ENCODE data around the gene EXT2. TPM values are rescaled to one million over a fixed set of nuclear protein-coding genes. Genes with fewer than 3 reads are reported as not detected.

EXT2 gene
- total RNA-seq, 1 donor from 2014 or later, result 53.7 TPM

GRCh38 chr11:44235765-44236201, 140.3 kb downstream of the EXT2 start:
- no peak for TF ChIP-seq CTCF (IDR thresholded peaks at IDR 0.05)
- intact Hi-C loops (cut with DNase I), result no loop called here
- no peaks in the 10 kb centered on the region for H3K9me3 ChIP-seq
- H3K4me1 ChIP-seq, result no peaks in the 10 kb centered on the region
- DNase-seq (no peak), ATAC-seq (no peak)
- peaks cover 54% of the 10 kb centered on the region for H3K36me3 ChIP-seq
- H3K27ac ChIP-seq, result no peak overlapping the region
- no peaks in the 10 kb centered on the region for H3K27me3 ChIP-seq (ENCODE audit: low read depth)
- no peak overlapping the region for H3K4me3 ChIP-seq

- DNase-seq (no peak), ATAC-seq (no peak)
- Histone ChIP-seq H3K27ac (no peak overlapping the region), H3K4me3 (no peak overlapping the region), H3K4me1 (no peaks in the 10 kb centered on the region), H3K9me3 (no peaks in the 10 kb centered on the region), H3K27me3 (ENCODE audit: low read depth) (no peaks in the 10 kb centered on the region), H3K36me3 (peaks cover 54% of the 10 kb centered on the region)
- TF ChIP-seq CTCF (IDR thresholded peaks at IDR 0.05), result no peak
- intact Hi-C loops (cut with DNase I), result no loop called here
Measured at GRCh38 chr11:44236296-44236695, 140.8 kb downstream of the EXT2 start.

- ATAC-seq, result no peak
- intact Hi-C loops (cut with DNase I), result no loop called here
Measured at GRCh38 chr11:44237156-44237555, 141.7 kb downstream of the EXT2 start.

DNA sequence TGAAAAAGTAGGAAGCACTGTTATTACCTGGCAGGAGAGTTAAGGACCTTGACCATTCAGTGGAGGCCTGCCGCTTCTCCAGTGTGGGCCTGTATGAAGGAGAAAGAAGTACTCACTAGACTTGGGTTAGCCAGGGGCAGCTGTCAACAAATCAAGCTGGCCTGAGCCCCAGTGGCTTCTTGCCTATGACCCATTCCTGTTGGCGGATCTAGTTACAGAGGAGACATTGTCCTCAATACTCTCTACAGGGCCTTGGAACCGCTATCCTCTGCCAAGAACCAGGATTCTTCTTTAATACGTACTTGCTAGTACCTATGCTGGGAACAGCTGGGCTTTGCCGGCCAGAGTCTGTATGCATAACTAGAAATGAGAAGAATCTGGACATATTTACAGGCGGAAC, 146.4 kb downstream of the EXT2 start:
- DNase-seq (no peak), ATAC-seq (no peak)
- peaks cover 23% of the 10 kb centered on the region for H3K36me3 ChIP-seq
- no peak overlapping the region for H3K27ac ChIP-seq
- intact Hi-C loops (cut with DNase I), result no loop called here
- no peak for TF ChIP-seq CTCF (IDR thresholded peaks at IDR 0.05)
- H3K9me3 ChIP-seq, result no peaks in the 10 kb centered on the region
- H3K4me1 ChIP-seq, result peaks cover 14% of the 10 kb centered on the region
- no peaks in the 10 kb centered on the region for H3K27me3 ChIP-seq (ENCODE audit: low read depth)
- no peak overlapping the region for H3K4me3 ChIP-seq

More at GRCh38 chr11:44237156-44237555, 141.7 kb downstream of the EXT2 start:
- no peaks in the 10 kb centered on the region for H3K4me1 ChIP-seq
- H3K9me3 ChIP-seq, result no peaks in the 10 kb centered on the region
- no peaks in the 10 kb centered on the region for H3K27me3 ChIP-seq (ENCODE audit: low read depth)
- H3K4me3 ChIP-seq, result no peak overlapping the region
- no peak for DNase-seq
- H3K36me3 ChIP-seq, result peaks cover 54% of the 10 kb centered on the region
- no peak for TF ChIP-seq CTCF (IDR thresholded peaks at IDR 0.05)
- H3K27ac ChIP-seq, result no peak overlapping the region

DNA sequence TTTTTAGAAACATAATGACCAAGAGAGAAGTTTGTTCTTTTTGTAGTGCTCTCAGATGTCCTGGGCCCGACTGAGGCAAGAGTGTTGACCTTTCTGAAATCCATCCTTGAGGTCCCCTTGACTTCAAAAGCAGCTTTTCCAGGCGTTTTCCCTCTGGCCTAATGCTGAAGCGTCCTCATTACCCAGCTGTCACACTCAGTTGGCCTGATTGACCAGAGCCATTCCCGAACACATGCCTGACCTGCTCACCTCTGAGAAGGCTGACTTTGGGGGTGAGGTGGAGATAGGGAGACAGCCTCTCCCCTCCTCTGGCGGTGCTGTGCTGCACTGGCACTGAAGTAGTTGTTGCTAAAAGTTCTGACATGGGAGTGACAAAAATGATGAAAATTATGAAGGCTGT, 147.6 kb downstream of the EXT2 start:
- H3K36me3 ChIP-seq, result peaks cover 16% of the 10 kb centered on the region
- H3K9me3 ChIP-seq, result no peaks in the 10 kb centered on the region
- no peak for TF ChIP-seq CTCF (IDR thresholded peaks at IDR 0.05)
- peak; percentile 36 to 39 for ATAC-seq
- no peaks in the 10 kb centered on the region for H3K27me3 ChIP-seq (ENCODE audit: low read depth)
- DNase-seq, result no peak
- no peak overlapping the region for H3K4me3 ChIP-seq
- peaks cover 14% of the 10 kb centered on the region for H3K4me1 ChIP-seq
- H3K27ac ChIP-seq, result no peak overlapping the region
- intact Hi-C loops (cut with DNase I), result no loop called here

All from lower lobe of right lung (tissue), 2 donors.